Measurements from ENCODE around the gene SLC8A2.

SLC8A2 gene

DNA sequence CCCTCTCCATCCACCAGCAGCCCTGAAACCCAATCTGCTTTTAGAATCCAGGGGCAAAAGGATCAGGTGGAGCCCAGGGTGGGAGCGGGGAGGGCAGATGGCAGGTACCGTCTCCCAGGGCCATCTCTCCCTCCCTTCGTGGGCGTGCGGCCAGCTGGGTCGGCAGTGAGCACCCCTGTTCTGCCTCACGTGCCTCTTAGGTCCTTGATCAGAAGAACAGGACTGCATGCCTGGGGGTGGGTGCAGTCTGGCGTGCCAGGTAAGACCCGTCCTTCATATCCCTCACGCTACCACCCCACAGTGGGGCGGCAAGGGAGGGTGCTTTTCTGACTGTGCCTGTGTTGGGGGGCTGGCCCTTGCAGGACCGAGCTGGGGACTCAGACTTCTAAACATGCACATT lies 2.0 kb downstream of the SLC8A2 start:
- intact Hi-C loops (cut with DNase I; ENCODE audit: low total_unique reads): loop anchor here (5.0 kb wide), 1 partner anchor 43 kb away; no protein-coding TSS in a partner anchor
- no peaks in the 10 kb centered on the region for H3K9me3 ChIP-seq
- TF ChIP-seq, protein P1, sequence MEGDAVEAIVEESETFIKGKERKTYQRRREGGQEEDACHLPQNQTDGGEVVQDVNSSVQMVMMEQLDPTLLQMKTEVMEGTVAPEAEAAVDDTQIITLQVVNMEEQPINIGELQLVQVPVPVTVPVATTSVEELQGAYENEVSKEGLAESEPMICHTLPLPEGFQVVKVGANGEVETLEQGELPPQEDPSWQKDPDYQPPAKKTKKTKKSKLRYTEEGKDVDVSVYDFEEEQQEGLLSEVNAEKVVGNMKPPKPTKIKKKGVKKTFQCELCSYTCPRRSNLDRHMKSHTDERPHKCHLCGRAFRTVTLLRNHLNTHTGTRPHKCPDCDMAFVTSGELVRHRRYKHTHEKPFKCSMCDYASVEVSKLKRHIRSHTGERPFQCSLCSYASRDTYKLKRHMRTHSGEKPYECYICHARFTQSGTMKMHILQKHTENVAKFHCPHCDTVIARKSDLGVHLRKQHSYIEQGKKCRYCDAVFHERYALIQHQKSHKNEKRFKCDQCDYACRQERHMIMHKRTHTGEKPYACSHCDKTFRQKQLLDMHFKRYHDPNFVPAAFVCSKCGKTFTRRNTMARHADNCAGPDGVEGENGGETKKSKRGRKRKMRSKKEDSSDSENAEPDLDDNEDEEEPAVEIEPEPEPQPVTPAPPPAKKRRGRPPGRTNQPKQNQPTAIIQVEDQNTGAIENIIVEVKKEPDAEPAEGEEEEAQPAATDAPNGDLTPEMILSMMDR (IDR thresholded peaks at IDR 0.05): no peak
- no peak for DNase-seq
- H3K4me1 ChIP-seq: peaks cover 0 to 40% (median 22%) of the 10 kb centered on the region in 4 donors
- no peaks in the 10 kb centered on the region for H3K36me3 ChIP-seq
- no peak overlapping the region for H3K4me3 ChIP-seq
- H3K27ac ChIP-seq: no peak overlapping the region
- H3K27me3 ChIP-seq: peaks cover 0 to 24% of the 10 kb centered on the region in 2 donors

DNA sequence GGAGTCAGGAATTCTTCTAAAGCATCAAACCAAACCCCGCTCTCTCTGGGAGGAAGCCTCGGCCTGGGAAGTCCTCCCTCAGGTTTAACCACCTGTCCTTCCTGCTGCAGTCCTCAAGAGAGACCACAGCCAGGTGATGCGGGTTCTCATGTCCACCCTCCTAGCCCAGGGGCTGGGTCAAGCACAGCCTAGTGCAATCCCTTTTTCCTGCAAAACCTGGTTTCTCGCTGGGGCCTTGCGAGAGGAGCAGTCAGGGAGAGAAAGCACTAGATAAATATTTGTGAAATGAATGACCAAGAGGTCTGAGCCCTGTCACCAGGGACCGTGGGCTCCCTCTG lies 2.4 kb downstream of the SLC8A2 start:
- DNase-seq: no peak
- intact Hi-C loops (cut with DNase I; ENCODE audit: low total_unique reads): no loop called here
- Histone ChIP-seq H3K36me3 (no peaks in the 10 kb centered on the region), H3K4me3 (no peak overlapping the region), H3K4me1 (peaks cover 0 to 40% (median 22%) of the 10 kb centered on the region in 4 donors), H3K9me3 (no peaks in the 10 kb centered on the region), H3K27ac (no peak overlapping the region), H3K27me3 (peaks cover 0 to 24% of the 10 kb centered on the region in 2 donors)
- TF ChIP-seq, protein P1 (IDR thresholded peaks at IDR 0.05): no peak

DNA sequence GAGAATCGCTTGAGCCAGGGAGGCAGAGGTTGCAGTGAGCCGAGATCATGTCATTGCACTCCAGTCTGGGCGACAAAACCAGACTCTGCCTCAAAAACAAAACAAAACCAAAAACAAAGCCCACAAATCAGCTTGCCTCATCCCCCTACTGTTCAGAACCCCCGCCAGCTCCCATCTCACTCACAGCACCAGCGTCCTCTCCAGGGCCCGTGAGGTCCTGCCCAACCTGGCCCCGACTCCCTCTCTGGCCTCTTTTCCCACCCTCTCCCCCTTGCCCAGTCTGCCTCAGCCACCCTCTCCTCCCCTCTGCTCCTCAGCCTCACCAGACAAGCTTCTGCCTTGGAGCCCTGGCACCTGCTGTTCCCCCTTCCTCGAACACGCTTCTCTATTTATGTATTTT lies 3.8 kb downstream of the SLC8A2 start:
- TF ChIP-seq, protein P1 (IDR thresholded peaks at IDR 0.05): no peak
- H3K4me3 ChIP-seq: no peak overlapping the region
- H3K36me3 ChIP-seq: no peaks in the 10 kb centered on the region
- intact Hi-C loops (cut with DNase I; ENCODE audit: low total_unique reads): no loop called here
- no peak for DNase-seq
- no peaks in the 10 kb centered on the region for H3K9me3 ChIP-seq
- peaks cover 0 to 13% of the 10 kb centered on the region in 2 donors for H3K27me3 ChIP-seq
- peaks cover 0 to 35% (median 19%) of the 10 kb centered on the region in 4 donors for H3K4me1 ChIP-seq
- H3K27ac ChIP-seq: no peak overlapping the region

- Histone ChIP-seq H3K4me3 (no peak overlapping the region), H3K9me3 (no peaks in the 10 kb centered on the region), H3K27ac (no peak overlapping the region), H3K27me3 (peaks cover 0 to 9% of the 10 kb centered on the region in 2 donors), H3K4me1 (peaks cover 0 to 17% (median 2%) of the 10 kb centered on the region in 4 donors), H3K36me3 (no peaks in the 10 kb centered on the region)
- intact Hi-C loops (cut with DNase I; ENCODE audit: low total_unique reads): no loop called here
- TF ChIP-seq, protein P1 (IDR thresholded peaks at IDR 0.05): no peak
- no peak for DNase-seq
Observed at GRCh38 chr19:47465957-47466356, 5.7 kb downstream of the SLC8A2 start.

GRCh38 chr19:47464675-47465419 lies 6.8 kb downstream of the SLC8A2 start:
- TF ChIP-seq, protein P1 (IDR thresholded peaks at IDR 0.05): no peak
- DNase-seq: no peak
- intact Hi-C loops (cut with DNase I; ENCODE audit: low total_unique reads): no loop called here
- peaks cover 0 to 6% (median 0%) of the 10 kb centered on the region in 4 donors for H3K4me1 ChIP-seq
- no peaks in the 10 kb centered on the region for H3K36me3 ChIP-seq
- peaks cover 0 to 20% of the 10 kb centered on the region in 2 donors for H3K27me3 ChIP-seq
- H3K9me3 ChIP-seq: no peaks in the 10 kb centered on the region
- no peak overlapping the region for H3K27ac ChIP-seq
- no peak overlapping the region for H3K4me3 ChIP-seq
